GM12865 (cell line): ENCODE data around the gene NSD2.

Source experiments
- DNase-seq: peaks from one replicate; pipeline ENCODE4 v3.0.0; 2010; ENCODE audit warnings: low read depth
- H3K4me3 ChIP-seq: 2 replicates; pipeline ENCODE4 v1.5.1; 2011; ENCODE audit warnings: mild to moderate bottlenecking, low read depth, low read length, control low read depth
- CTCF ChIP-seq: IDR thresholded peaks from 2 replicates; pipeline ENCODE4 v1.5.1; 2011; ENCODE audit warnings: low read length, control low read depth, low read depth, inconsistent platforms; ENCODE audit not compliant: insufficient read depth; ENCODE audit errors: missing control alignments

The NSD2 gene

GRCh38 chr4:1979477-1980196 lies 108.4 kb downstream of the NSD2 start:
- TF ChIP-seq CTCF, result no peak
- DNase-seq, result no peak
- no peak overlapping the region for H3K4me3 ChIP-seq

- no peak for TF ChIP-seq CTCF
- no peak for DNase-seq
- no peak overlapping the region for H3K4me3 ChIP-seq
Observed at GRCh38 chr4:1980561-1981041, 109.4 kb downstream of the NSD2 start.

GRCh38 chr4:1981251-1982058 lies 110.3 kb downstream of the NSD2 start:
- no peak for DNase-seq
- H3K4me3 ChIP-seq, result no peak overlapping the region
- TF ChIP-seq CTCF, result no peak

GRCh38 chr4:1982124-1983052 lies 111.2 kb downstream of the NSD2 start:
- no peak for DNase-seq
- TF ChIP-seq CTCF, result no peak

GRCh38 chr4:1983053-1983845 lies 112.1 kb downstream of the NSD2 start:
- no peak for DNase-seq
- TF ChIP-seq CTCF, result no peak
- no peak overlapping the region for H3K4me3 ChIP-seq

More at GRCh38 chr4:1982124-1983052, 111.2 kb downstream of the NSD2 start:
- no peak overlapping the region for H3K4me3 ChIP-seq
